ENCODE measurements around the gene ATRNL1.

The ATRNL1 gene

GRCh38 chr10:115706488-115707076 is 613.4 kb downstream of the ATRNL1 start:
- Histone ChIP-seq H3K27ac (no peak overlapping the region), H3K9ac (no peak overlapping the region), H3K36me3 (ENCODE audit: control insufficient read depth, insufficient read depth, low read length) (no peaks in the 10 kb centered on the region), H2AFZ (peak overlapping the region; percentile 58), H3K4me1 (peaks cover 8% of the 10 kb centered on the region), H3K9me3 (ENCODE audit: control insufficient read depth, low read length) (no peaks in the 10 kb centered on the region), H3K79me2 (no peaks in the 10 kb centered on the region), H3K27me3 (ENCODE audit: control insufficient read depth, insufficient read depth, low read length) (no peaks in the 10 kb centered on the region), H3K4me3 (ENCODE audit: low read depth, low read length) (no peak overlapping the region), H3K4me2 (ENCODE audit: low read length) (no peak overlapping the region)
- peak; percentile 42 for TF ChIP-seq CTCF (IDR thresholded peaks at IDR 0.05)

GRCh38 chr10:115710136-115710535 is 617.0 kb downstream of the ATRNL1 start:
- Histone ChIP-seq H3K4me2 (ENCODE audit: low read length) (no peak overlapping the region), H3K4me3 (ENCODE audit: low read depth, low read length) (no peak overlapping the region), H3K4me1 (peaks cover 7% of the 10 kb centered on the region), H3K27ac (no peak overlapping the region), H3K79me2 (no peaks in the 10 kb centered on the region), H3K9me3 (ENCODE audit: control insufficient read depth, low read length) (no peaks in the 10 kb centered on the region), H2AFZ (no peak overlapping the region), H3K27me3 (ENCODE audit: control insufficient read depth, insufficient read depth, low read length) (no peaks in the 10 kb centered on the region), H3K36me3 (ENCODE audit: control insufficient read depth, insufficient read depth, low read length) (no peaks in the 10 kb centered on the region), H3K9ac (no peak overlapping the region)
- TF ChIP-seq CTCF (IDR thresholded peaks at IDR 0.05) = no peak

- Histone ChIP-seq H3K9me3 (ENCODE audit: control insufficient read depth, low read length) (no peaks in the 10 kb centered on the region), H3K9ac (no peak overlapping the region), H3K4me2 (ENCODE audit: low read length) (no peak overlapping the region), H3K27me3 (ENCODE audit: control insufficient read depth, insufficient read depth, low read length) (no peaks in the 10 kb centered on the region), H3K27ac (no peak overlapping the region), H3K4me3 (ENCODE audit: low read depth, low read length) (no peak overlapping the region), H3K36me3 (ENCODE audit: control insufficient read depth, insufficient read depth, low read length) (no peaks in the 10 kb centered on the region), H3K79me2 (no peaks in the 10 kb centered on the region), H2AFZ (no peak overlapping the region), H3K4me1 (no peaks in the 10 kb centered on the region)
- TF ChIP-seq CTCF (IDR thresholded peaks at IDR 0.05) = no peak
These were observed 618.1 kb downstream of the ATRNL1 start for GRCh38 chr10:115711306-115711705.

GRCh38 chr10:115720121-115720520 is 627.0 kb downstream of the ATRNL1 start:
- Histone ChIP-seq H3K36me3 (ENCODE audit: control insufficient read depth, insufficient read depth, low read length) (no peaks in the 10 kb centered on the region), H3K4me3 (ENCODE audit: low read depth, low read length) (no peak overlapping the region), H3K27ac (no peak overlapping the region), H3K27me3 (ENCODE audit: control insufficient read depth, insufficient read depth, low read length) (no peaks in the 10 kb centered on the region), H2AFZ (no peak overlapping the region), H3K4me2 (ENCODE audit: low read length) (no peak overlapping the region), H3K9me3 (ENCODE audit: control insufficient read depth, low read length) (no peaks in the 10 kb centered on the region), H3K9ac (no peak overlapping the region), H3K79me2 (no peaks in the 10 kb centered on the region), H3K4me1 (no peaks in the 10 kb centered on the region)
- no peak for TF ChIP-seq CTCF (IDR thresholded peaks at IDR 0.05)

GRCh38 chr10:115727129-115727528 is 634.0 kb downstream of the ATRNL1 start:
- H3K27me3 ChIP-seq (ENCODE audit: control insufficient read depth, insufficient read depth, low read length) = no peaks in the 10 kb centered on the region
- H3K9ac ChIP-seq = no peak overlapping the region
- H3K27ac ChIP-seq = no peak overlapping the region
- H3K4me1 ChIP-seq = no peaks in the 10 kb centered on the region
- H3K4me2 ChIP-seq (ENCODE audit: low read length) = no peak overlapping the region
- H3K79me2 ChIP-seq = no peaks in the 10 kb centered on the region
- no peaks in the 10 kb centered on the region for H3K9me3 ChIP-seq (ENCODE audit: control insufficient read depth, low read length)
- H2AFZ ChIP-seq = no peak overlapping the region
- H3K36me3 ChIP-seq (ENCODE audit: control insufficient read depth, insufficient read depth, low read length) = no peaks in the 10 kb centered on the region
- no peak overlapping the region for H3K4me3 ChIP-seq (ENCODE audit: low read depth, low read length)
- no peak for TF ChIP-seq CTCF (IDR thresholded peaks at IDR 0.05)

Measured in parathyroid adenoma (tissue), 2 donors.